ENCODE data around the gene WWC1.

Gene WWC1

GRCh38 chr5:168372356-168372946 lies 81.0 kb downstream of the WWC1 start:
- Histone ChIP-seq H3K4me1 (ENCODE audit: control insufficient read depth, insufficient read depth, low read length) (no peaks in the 10 kb centered on the region), H3K4me3 (ENCODE audit: insufficient read depth, low read depth, low read length) (no peak overlapping the region)
- 83 to 95% methylated on average over 2 of the region's 2 CpGs for WGBS, 2 experiments

DNA sequence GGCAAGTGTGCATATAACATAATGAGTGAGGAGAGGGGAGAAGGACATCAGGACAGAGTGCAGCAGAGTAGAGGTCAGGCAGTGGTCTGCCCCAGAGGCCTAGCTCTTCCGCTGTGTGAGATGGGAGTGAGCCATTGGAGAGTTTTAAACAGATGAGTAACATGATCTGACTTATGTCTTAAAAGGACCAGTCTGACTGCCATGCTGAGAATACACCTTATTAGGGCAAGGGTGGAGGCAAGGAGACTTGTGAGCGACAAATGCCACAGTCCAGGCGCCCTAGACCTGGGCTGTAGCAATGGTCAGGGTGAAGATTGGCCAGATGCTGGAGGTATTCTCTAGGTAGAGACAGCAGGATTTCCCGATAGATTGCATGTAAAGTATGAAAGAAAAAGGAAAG lies 83.1 kb downstream of the WWC1 start:
- H3K36me3 ChIP-seq (ENCODE audit: control insufficient read depth, insufficient read depth, low read length), result no peaks in the 10 kb centered on the region
- no peaks in the 10 kb centered on the region for H3K27me3 ChIP-seq (ENCODE audit: control insufficient read depth, insufficient read depth, low read length, poor library complexity, severe bottlenecking)
- H3K27ac ChIP-seq (ENCODE audit: insufficient read depth, low read depth, low read length, poor library complexity, severe bottlenecking), result no peak overlapping the region
- no peaks in the 10 kb centered on the region for H3K9me3 ChIP-seq (ENCODE audit: control insufficient read depth, low read length)
- WGBS, 2 experiments, result 94% methylated on average over 4 of the region's 4 CpGs
- H3K4me3 ChIP-seq (ENCODE audit: insufficient read depth, low read depth, low read length), result no peak overlapping the region
- H3K4me1 ChIP-seq (ENCODE audit: control insufficient read depth, insufficient read depth, low read length), result no peaks in the 10 kb centered on the region

More at GRCh38 chr5:168372356-168372946, 81.0 kb downstream of the WWC1 start:
- no peak overlapping the region for H3K27ac ChIP-seq (ENCODE audit: insufficient read depth, low read depth, low read length, poor library complexity, severe bottlenecking)
- H3K9me3 ChIP-seq (ENCODE audit: control insufficient read depth, low read length), result no peaks in the 10 kb centered on the region
- H3K36me3 ChIP-seq (ENCODE audit: control insufficient read depth, insufficient read depth, low read length), result no peaks in the 10 kb centered on the region
- H3K27me3 ChIP-seq (ENCODE audit: control insufficient read depth, insufficient read depth, low read length, poor library complexity, severe bottlenecking), result no peaks in the 10 kb centered on the region

GRCh38 chr5:168375214-168375613 lies 83.8 kb downstream of the WWC1 start:
- H3K9me3 ChIP-seq (ENCODE audit: control insufficient read depth, low read length), result no peaks in the 10 kb centered on the region
- no peaks in the 10 kb centered on the region for H3K4me1 ChIP-seq (ENCODE audit: control insufficient read depth, insufficient read depth, low read length)
- H3K27me3 ChIP-seq (ENCODE audit: control insufficient read depth, insufficient read depth, low read length, poor library complexity, severe bottlenecking), result no peaks in the 10 kb centered on the region
- H3K4me3 ChIP-seq (ENCODE audit: insufficient read depth, low read depth, low read length), result no peak overlapping the region
- WGBS, 2 experiments, result 86 to 89% methylated on average over 7 of the region's 7 CpGs
- no peak overlapping the region for H3K27ac ChIP-seq (ENCODE audit: insufficient read depth, low read depth, low read length, poor library complexity, severe bottlenecking)
- H3K36me3 ChIP-seq (ENCODE audit: control insufficient read depth, insufficient read depth, low read length), result no peaks in the 10 kb centered on the region

- Histone ChIP-seq H3K4me1 (ENCODE audit: control insufficient read depth, insufficient read depth, low read length) (no peaks in the 10 kb centered on the region), H3K27ac (ENCODE audit: insufficient read depth, low read depth, low read length, poor library complexity, severe bottlenecking) (no peak overlapping the region), H3K27me3 (ENCODE audit: control insufficient read depth, insufficient read depth, low read length, poor library complexity, severe bottlenecking) (no peaks in the 10 kb centered on the region), H3K4me3 (ENCODE audit: insufficient read depth, low read depth, low read length) (no peak overlapping the region), H3K9me3 (ENCODE audit: control insufficient read depth, low read length) (no peaks in the 10 kb centered on the region), H3K36me3 (ENCODE audit: control insufficient read depth, insufficient read depth, low read length) (no peaks in the 10 kb centered on the region)
- WGBS, 2 experiments, result 83 to 97% methylated on average over 2 of the region's 2 CpGs
Observed at GRCh38 chr5:168377525-168377924, 86.1 kb downstream of the WWC1 start.

DNA sequence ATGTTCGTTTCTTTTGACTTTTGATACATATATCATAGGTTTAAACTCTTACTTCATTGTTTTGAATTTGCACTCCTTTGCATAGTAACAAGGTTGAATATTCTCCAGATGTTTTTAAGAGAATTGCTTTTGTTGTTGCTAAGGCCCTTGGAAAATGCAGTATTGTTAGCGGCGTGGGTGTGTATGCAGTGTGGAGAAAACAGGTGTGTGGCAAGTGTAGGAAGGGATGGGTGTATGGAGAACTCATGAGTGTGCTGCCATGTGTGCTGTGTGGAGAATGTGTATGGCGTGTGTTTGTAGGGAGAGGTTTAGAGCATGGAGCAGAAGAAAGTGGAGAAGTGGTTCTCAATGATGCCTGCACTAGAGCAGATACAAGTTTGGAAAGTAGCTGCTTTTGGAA lies 87.3 kb downstream of the WWC1 start:
- Histone ChIP-seq H3K4me1 (ENCODE audit: control insufficient read depth, insufficient read depth, low read length) (no peaks in the 10 kb centered on the region), H3K9me3 (ENCODE audit: control insufficient read depth, low read length) (no peaks in the 10 kb centered on the region), H3K36me3 (ENCODE audit: control insufficient read depth, insufficient read depth, low read length) (no peaks in the 10 kb centered on the region), H3K4me3 (ENCODE audit: insufficient read depth, low read depth, low read length) (no peak overlapping the region), H3K27ac (ENCODE audit: insufficient read depth, low read depth, low read length, poor library complexity, severe bottlenecking) (no peak overlapping the region), H3K27me3 (ENCODE audit: control insufficient read depth, insufficient read depth, low read length, poor library complexity, severe bottlenecking) (no peaks in the 10 kb centered on the region)
- 96% methylated on average over 3 to 4 of the region's 4 CpGs for WGBS, 2 experiments

DNA sequence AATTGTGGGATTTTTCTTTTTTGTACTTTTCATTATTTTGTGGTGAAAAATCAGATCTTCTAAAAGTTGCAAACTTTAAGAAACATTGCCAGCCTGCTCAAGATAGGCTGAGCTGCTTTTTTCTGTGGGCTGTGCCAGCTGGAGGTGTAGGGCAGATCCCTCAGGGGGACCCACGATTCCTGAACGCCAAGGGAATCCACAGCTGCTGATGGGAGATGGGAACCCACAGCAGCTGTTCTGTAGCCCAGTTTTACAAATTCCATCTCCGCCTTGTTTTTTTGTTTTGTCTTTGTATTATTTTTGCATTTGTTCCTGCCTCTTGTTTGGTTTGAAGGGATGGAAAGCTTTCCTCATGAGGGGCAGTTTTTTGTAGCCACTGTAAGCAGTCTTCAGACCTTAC lies 91.0 kb downstream of the WWC1 start:
- Histone ChIP-seq H3K4me1 (ENCODE audit: control insufficient read depth, insufficient read depth, low read length) (no peaks in the 10 kb centered on the region), H3K27ac (ENCODE audit: insufficient read depth, low read depth, low read length, poor library complexity, severe bottlenecking) (no peak overlapping the region), H3K27me3 (ENCODE audit: control insufficient read depth, insufficient read depth, low read length, poor library complexity, severe bottlenecking) (no peaks in the 10 kb centered on the region), H3K4me3 (ENCODE audit: insufficient read depth, low read depth, low read length) (no peak overlapping the region), H3K36me3 (ENCODE audit: control insufficient read depth, insufficient read depth, low read length) (peaks cover 13% of the 10 kb centered on the region), H3K9me3 (ENCODE audit: control insufficient read depth, low read length) (no peaks in the 10 kb centered on the region)
- 73 to 80% methylated on average over 3 of the region's 3 CpGs for WGBS, 2 experiments

DNA sequence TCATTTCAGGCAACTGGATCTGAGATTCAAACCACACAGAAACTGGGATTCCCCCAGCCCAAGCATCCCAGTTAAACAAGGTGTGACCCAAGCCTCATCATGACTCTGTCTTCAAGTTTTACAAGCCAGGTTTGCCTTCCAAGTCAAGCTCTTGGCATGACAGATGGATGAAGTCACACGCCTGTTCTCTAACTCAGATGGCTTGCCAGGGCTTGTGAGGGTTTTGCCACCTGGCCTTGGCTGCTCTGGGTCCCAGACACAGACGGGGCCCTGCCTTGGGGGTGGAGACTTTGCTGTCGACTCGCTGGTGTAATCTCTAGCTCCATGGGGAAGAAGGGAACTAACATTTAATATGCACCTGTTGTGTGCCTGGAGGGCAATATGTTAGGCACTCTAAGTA lies 99.0 kb downstream of the WWC1 start:
- no peak overlapping the region for H3K27ac ChIP-seq (ENCODE audit: insufficient read depth, low read depth, low read length, poor library complexity, severe bottlenecking)
- 95 to 98% methylated on average over 4 of the region's 4 CpGs for WGBS, 2 experiments

DNA sequence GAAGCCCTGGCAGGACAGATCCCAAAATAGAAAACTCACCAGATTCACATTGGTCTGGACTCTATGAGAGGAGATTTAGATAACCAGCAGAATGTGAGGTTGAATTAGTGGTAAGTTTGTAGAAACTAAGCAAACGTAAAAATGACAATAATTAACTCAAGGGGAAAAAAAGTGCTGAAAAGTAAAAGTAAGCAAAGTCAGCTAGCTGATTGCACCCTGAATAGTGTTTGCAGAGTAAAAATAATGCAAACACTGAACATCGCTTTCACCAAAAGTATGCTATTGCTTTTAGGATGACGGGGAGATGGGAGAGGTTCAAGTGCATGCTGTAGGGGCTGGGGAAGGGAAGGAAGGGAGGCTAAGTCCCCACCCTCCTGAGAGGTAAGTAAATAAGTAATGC lies 102.3 kb downstream of the WWC1 start:
- no peaks in the 10 kb centered on the region for H3K9me3 ChIP-seq (ENCODE audit: control insufficient read depth, low read length)
- 96 to 99% methylated on average over 3 of the region's 3 CpGs for WGBS, 2 experiments
- no peak overlapping the region for H3K27ac ChIP-seq (ENCODE audit: insufficient read depth, low read depth, low read length, poor library complexity, severe bottlenecking)

More for the DNA sequence above, 99.0 kb downstream of the WWC1 start:
- Histone ChIP-seq H3K4me1 (ENCODE audit: control insufficient read depth, insufficient read depth, low read length) (no peaks in the 10 kb centered on the region), H3K36me3 (ENCODE audit: control insufficient read depth, insufficient read depth, low read length) (peaks cover 4% of the 10 kb centered on the region), H3K27me3 (ENCODE audit: control insufficient read depth, insufficient read depth, low read length, poor library complexity, severe bottlenecking) (no peaks in the 10 kb centered on the region), H3K4me3 (ENCODE audit: insufficient read depth, low read depth, low read length) (no peak overlapping the region), H3K9me3 (ENCODE audit: control insufficient read depth, low read length) (no peaks in the 10 kb centered on the region)

DNA sequence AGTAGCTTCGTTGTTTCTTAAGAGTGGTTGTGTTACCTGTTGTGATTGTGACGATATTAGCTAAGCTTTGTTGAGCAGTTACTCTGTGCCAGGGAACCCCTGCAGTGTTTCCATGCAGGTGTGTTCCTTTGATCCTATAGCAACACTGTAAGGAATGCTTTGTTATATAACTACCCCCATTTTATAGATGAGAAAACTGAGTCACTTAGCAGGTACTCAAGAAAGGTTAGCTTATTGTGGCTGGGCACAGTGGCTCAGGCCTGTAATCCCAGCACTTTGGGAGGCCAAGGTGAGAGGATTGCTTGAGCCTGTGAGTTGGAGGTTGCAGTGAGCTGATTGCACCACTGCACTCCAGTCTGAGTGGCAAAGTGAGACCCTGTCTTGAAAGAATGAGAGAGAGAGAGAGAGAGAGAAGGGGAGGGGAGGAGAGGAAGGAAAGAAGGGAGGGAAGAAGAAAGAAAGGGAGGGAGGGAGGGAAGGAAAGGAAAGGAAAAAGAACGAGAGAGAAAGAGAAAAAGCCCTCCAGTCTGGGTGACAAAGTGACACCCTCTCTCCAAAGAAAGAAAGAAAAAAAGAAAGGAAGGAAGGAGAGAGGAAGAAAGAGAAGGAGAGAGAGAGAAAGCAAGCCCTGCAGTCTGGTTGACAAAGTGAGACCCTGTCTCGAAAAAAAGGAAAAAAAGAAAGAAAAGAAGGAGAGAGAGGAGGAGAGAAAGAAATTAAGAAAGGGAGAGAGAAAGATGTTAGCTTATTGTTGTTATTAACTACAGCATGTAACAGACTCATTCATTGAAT lies 109.2 kb downstream of the WWC1 start:
- no peak overlapping the region for H3K4me3 ChIP-seq (ENCODE audit: insufficient read depth, low read depth, low read length)
- WGBS, 2 experiments, result 91 to 95% methylated on average over 4 of the region's 4 CpGs

More for the DNA sequence above, 102.3 kb downstream of the WWC1 start:
- Histone ChIP-seq H3K36me3 (ENCODE audit: control insufficient read depth, insufficient read depth, low read length) (no peaks in the 10 kb centered on the region), H3K27me3 (ENCODE audit: control insufficient read depth, insufficient read depth, low read length, poor library complexity, severe bottlenecking) (no peaks in the 10 kb centered on the region), H3K4me1 (ENCODE audit: control insufficient read depth, insufficient read depth, low read length) (no peaks in the 10 kb centered on the region), H3K4me3 (ENCODE audit: insufficient read depth, low read depth, low read length) (no peak overlapping the region)

DNA sequence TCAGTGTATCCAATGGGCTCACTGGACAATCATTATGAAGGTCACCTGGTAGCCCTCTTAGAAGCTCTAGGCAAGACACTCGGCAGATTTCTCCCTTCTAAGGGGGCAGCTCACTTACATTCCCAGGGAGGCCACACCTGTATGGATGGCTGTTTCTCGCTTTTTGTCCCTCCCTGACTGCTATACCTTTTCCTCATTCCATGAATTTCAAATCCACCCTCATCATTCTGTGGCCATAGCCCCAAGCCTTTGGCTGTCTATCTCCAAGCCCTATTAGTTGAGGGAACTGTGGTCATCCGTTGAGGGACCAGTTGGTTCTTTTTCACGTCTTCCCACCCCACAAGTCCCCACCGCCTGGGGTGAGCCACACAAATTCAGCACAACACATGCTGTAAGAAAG lies 109.8 kb downstream of the WWC1 start:
- Histone ChIP-seq H3K27ac (ENCODE audit: insufficient read depth, low read depth, low read length, poor library complexity, severe bottlenecking) (no peak overlapping the region), H3K36me3 (ENCODE audit: control insufficient read depth, insufficient read depth, low read length) (no peaks in the 10 kb centered on the region)
- WGBS, 2 experiments, result 81 to 87% methylated on average over 4 of the region's 5 CpGs

More for the DNA sequence above, 109.2 kb downstream of the WWC1 start:
- peaks cover 15% of the 10 kb centered on the region for H3K4me1 ChIP-seq (ENCODE audit: control insufficient read depth, insufficient read depth, low read length)
- no peaks in the 10 kb centered on the region for H3K9me3 ChIP-seq (ENCODE audit: control insufficient read depth, low read length)
- H3K27me3 ChIP-seq (ENCODE audit: control insufficient read depth, insufficient read depth, low read length, poor library complexity, severe bottlenecking), result no peaks in the 10 kb centered on the region
- no peaks in the 10 kb centered on the region for H3K36me3 ChIP-seq (ENCODE audit: control insufficient read depth, insufficient read depth, low read length)
- H3K27ac ChIP-seq (ENCODE audit: insufficient read depth, low read depth, low read length, poor library complexity, severe bottlenecking), result no peak overlapping the region

More for the DNA sequence above, 109.8 kb downstream of the WWC1 start:
- Histone ChIP-seq H3K9me3 (ENCODE audit: control insufficient read depth, low read length) (no peaks in the 10 kb centered on the region), H3K4me3 (ENCODE audit: insufficient read depth, low read depth, low read length) (no peak overlapping the region), H3K27me3 (ENCODE audit: control insufficient read depth, insufficient read depth, low read length, poor library complexity, severe bottlenecking) (no peaks in the 10 kb centered on the region), H3K4me1 (ENCODE audit: control insufficient read depth, insufficient read depth, low read length) (peaks cover 15% of the 10 kb centered on the region)

Measured in ectodermal cell (in vitro differentiated cells).